SIG-M5 (cell line): ENCODE data around the gene ADCY9.

ENCODE experiments used
- DNase-seq: peaks from one replicate; lab custom pipeline; 2025; lab: John Stamatoyannopoulos, UW

Gene ADCY9

GRCh38 chr16:3912897-3913296 lies 203.3 kb downstream of the ADCY9 start:
- DNase-seq, result no peak
